GM13977 (cell line): Measurements from ENCODE around the gene CALML6.

Experiments used
- DNase-seq: peaks from one replicate; pipeline ENCODE4 v3.0.0; 2012; ENCODE audit warnings: low spot score
- CTCF ChIP-seq: IDR thresholded peaks from 2 replicates; pipeline ENCODE4 v1.5.1; 2012; ENCODE audit warnings: mild to moderate bottlenecking, control low read depth; ENCODE audit not compliant: insufficient read depth; ENCODE audit errors: extremely low read depth, missing control alignments
- in situ Hi-C: fragments of 300-500 bp; cut with MboI; formaldehyde crosslinking; loops from one replicate; pipeline ENCODE4 v1.12.0; 2022; ENCODE audit warnings: low sequenced_read_pairs, low pct_unique_long_range_greater_than_20kb, mixed read lengths, inconsistent platforms; ENCODE audit not compliant: unreplicated experiment

The CALML6 gene

GRCh38 chr1:1921901-1922701 lies 7.0 kb downstream of the CALML6 start:
- DNase-seq = no peak
- TF ChIP-seq CTCF = no peak
- in situ Hi-C loops = no loop called here

- in situ Hi-C loops = no loop called here
- no peak for DNase-seq
- no peak for TF ChIP-seq CTCF
These were observed 7.6 kb downstream of the CALML6 start for GRCh38 chr1:1922702-1922955.

- TF ChIP-seq CTCF = no peak
- no peak for DNase-seq
- in situ Hi-C loops = no loop called here
These were observed 8.1 kb downstream of the CALML6 start for GRCh38 chr1:1922956-1923833.

- in situ Hi-C loops = no loop called here
- no peak for DNase-seq
- TF ChIP-seq CTCF = no peak
These were observed 9.3 kb downstream of the CALML6 start for GRCh38 chr1:1924386-1924785.

GRCh38 chr1:1924849-1925248 lies 9.8 kb downstream of the CALML6 start:
- no peak for TF ChIP-seq CTCF
- DNase-seq = no peak
- in situ Hi-C loops = no loop called here

DNA sequence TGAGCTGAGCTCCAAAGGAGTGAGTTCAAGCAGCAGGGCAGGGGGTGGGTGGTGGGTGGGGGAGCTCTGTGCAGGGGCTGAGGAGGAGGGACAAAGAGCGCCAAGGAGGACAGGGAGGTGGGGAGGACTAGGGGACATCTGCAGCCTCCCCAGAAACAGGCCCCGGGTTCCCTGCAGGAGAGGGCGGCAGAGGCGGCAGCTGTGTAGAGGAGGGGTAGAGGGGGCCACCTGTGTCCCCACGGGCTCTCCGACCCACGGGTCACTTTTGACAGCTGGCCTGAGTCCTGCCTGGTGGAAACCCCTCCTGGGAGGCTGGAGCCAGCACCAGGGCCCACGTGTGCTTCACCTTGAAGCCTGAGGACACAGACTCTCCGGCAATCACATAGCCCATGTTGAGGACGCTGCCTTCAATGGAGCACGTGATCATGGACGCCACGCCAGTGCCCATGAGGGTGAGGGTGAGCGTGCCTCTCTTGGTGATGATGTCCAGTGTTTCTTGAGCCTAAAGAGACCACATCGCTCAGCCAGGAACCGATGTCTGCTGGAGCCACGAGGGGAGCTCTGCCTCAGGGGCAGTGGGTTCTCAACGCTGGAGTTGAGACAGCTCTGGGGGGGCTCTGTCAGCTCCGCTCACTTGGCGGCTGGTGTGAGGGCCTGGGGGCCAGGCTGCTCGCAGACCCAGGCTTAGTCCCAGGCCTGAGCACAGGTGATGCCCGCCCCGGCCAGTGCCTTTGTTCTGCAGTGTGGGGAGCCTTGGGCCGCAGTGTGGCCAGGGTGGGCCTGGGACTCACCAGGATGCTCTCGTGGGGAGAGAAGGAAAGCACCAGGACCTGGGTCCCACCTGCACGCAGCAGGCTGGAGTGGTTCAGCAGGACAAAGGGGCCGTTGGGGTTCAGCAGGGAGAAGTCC lies 10.6 kb downstream of the CALML6 start:
- DNase-seq = no peak
- in situ Hi-C loops = no loop called here
- no peak for TF ChIP-seq CTCF
